HEK293 (cell line): Measurements from ENCODE around the gene CRELD1.

Experiments
- CTCF ChIP-seq: fragments of 450-650 bp; formaldehyde crosslinking; IDR thresholded peaks from 2 replicates; pipeline ENCODE4 v1.5.1; 2016; ENCODE audit warnings: missing biosample characterization, missing genetic modification characterization
- GLIS1 ChIP-seq: fragments of 450-650 bp; formaldehyde crosslinking; IDR thresholded peaks from 2 replicates; pipeline ENCODE4 v1.5.1; 2016; ENCODE audit warnings: missing biosample characterization, missing genetic modification characterization
- PRDM10 ChIP-seq: fragments of 450-650 bp; formaldehyde crosslinking; IDR thresholded peaks from 2 replicates; pipeline ENCODE4 v1.5.1; 2016; ENCODE audit warnings: missing biosample characterization, missing genetic modification characterization
- YY1 ChIP-seq: fragments of 450-650 bp; formaldehyde crosslinking; IDR thresholded peaks from 2 replicates; pipeline ENCODE4 v1.5.1; 2018; ENCODE audit warnings: missing biosample characterization, missing genetic modification characterization
- ZEB2 ChIP-seq: fragments of 450-650 bp; formaldehyde crosslinking; IDR thresholded peaks from 2 replicates; pipeline ENCODE4 v1.5.1; 2016; ENCODE audit warnings: missing biosample characterization, missing genetic modification characterization
- ZNF274 ChIP-seq, 2 experiments: fragments of 200-500 bp in 1 of 2; fragments of 450-650 bp in 1 of 2; sonication (Bioruptor generic) in 1 of 2; formaldehyde crosslinking in 1 of 2; IDR thresholded peaks; 2 replicates each; pipeline versions ENCODE4 v1.5.1 to v1.6.1; 2014 to 2016; ENCODE audit warnings: borderline replicate concordance in 1 of 2, inconsistent platforms in 1 of 2, low read length in 1 of 2, missing biosample characterization in 1 of 2, missing genetic modification characterization in 1 of 2
- ZNF280D ChIP-seq: fragments of 450-650 bp; formaldehyde crosslinking; IDR thresholded peaks from 2 replicates; pipeline ENCODE4 v1.5.1; 2016; ENCODE audit warnings: missing biosample characterization, missing genetic modification characterization
- ZNF514 ChIP-seq: fragments of 450-650 bp; formaldehyde crosslinking; IDR thresholded peaks from 2 replicates; pipeline ENCODE4 v1.5.1; 2016; ENCODE audit warnings: missing biosample characterization, missing genetic modification characterization

- TF ChIP-seq CTCF (tag by site-specific recombination), result no peak
- TF ChIP-seq ZEB2 (tag by site-specific recombination), result no peak
- no peak for TF ChIP-seq PRDM10
- no peak for TF ChIP-seq YY1
- TF ChIP-seq ZNF280D (tag by site-specific recombination), result no peak
- no peak for TF ChIP-seq GLIS1 (tag by site-specific recombination)
- TF ChIP-seq ZNF514 (tag by site-specific recombination), result no peak
- TF ChIP-seq ZNF274 (IDR thresholded peaks at IDR 0.05; ENCODE audit: low read length), result no peak
- no peak for TF ChIP-seq ZNF274 (tag by site-specific recombination; IDR thresholded peaks at IDR 0.05; ENCODE audit: borderline replicate concordance)
These were observed 52.6 kb downstream of the CRELD1 start for GRCh38 chr3:9986230-9986725.
